Mucosa of descending colon (tissue), 3 donors: ENCODE data around the gene TMEM239. TPM values are rescaled to one million over a fixed set of nuclear protein-coding genes. Genes with fewer than 3 reads are reported as not detected.

Experiments used
- ATAC-seq: fragments of 200-7000 bp; cut with Tn5 transposase; one replicate; pipeline ENCODE4 v1.9.1; 2020; ENCODE audit warnings: mild to moderate bottlenecking, moderate library complexity
- DNase-seq, 3 donors: peaks; one replicate each; pipeline ENCODE4 v3.0.0-alpha.2; 2020
- H3K36me3 ChIP-seq: fragments of 200-600 bp; one replicate; pipeline ENCODE4 v1.8.0; 2021; ENCODE audit warnings: low read depth, mild to moderate bottlenecking
- H3K4me1 ChIP-seq: fragments of 200-600 bp; one replicate; pipeline ENCODE4 v1.8.0; 2021; ENCODE audit warnings: low read depth, mild to moderate bottlenecking
- H3K4me3 ChIP-seq: fragments of 200-600 bp; one replicate; pipeline ENCODE4 v1.8.0; 2021; ENCODE audit warnings: mild to moderate bottlenecking
- H3K9me3 ChIP-seq: fragments of 200-600 bp; one replicate; pipeline ENCODE4 v1.8.0; 2021; ENCODE audit warnings: mild to moderate bottlenecking
- CTCF ChIP-seq: fragments of 200-600 bp; IDR thresholded peaks from one replicate; pipeline ENCODE4 v1.8.0; 2022; ENCODE audit warnings: antibody characterized with exemption, mild to moderate bottlenecking
- intact Hi-C, 2 donors: fragments of 100-400 bp; cut with DNase I in 1 of 2; cut with micrococcal nuclease in 1 of 2; formaldehyde crosslinking; loops; one replicate each; pipeline versions ENCODE4 v1.11.0 to v1.11.1; 2022; cut with DNase I, micrococcal nuclease
- total RNA-seq, 3 donors: library from RNA; stranded (reverse); fragmentation: NEBNext Ultra II Directional in 2 of 3; extraction: Animal tissue kit (Norgen Biotek cat#: 25700) in 2 of 3; gene quantifications; one replicate each; pipeline versions ENCODE4 v1.2.1 to v1.2.4, GENCODE V29; 2021 to 2023
- donor health status: DM: no; HTN: no; CAD: no; lungs with moderate emphysema.
- donor health status: DM: no; HTN: no; CAD: no.
- donor health status: DM: no; HTN: yes; CAD: no.

Gene TMEM239
- total RNA-seq, 3 donors from 2014 or later, result not detected

GRCh38 chr20:2845607-2846006, 29.4 kb downstream of the TMEM239 start:
- Histone ChIP-seq H3K4me3 (no peak overlapping the region), H3K4me1 (peaks cover 7% of the 10 kb centered on the region), H3K9me3 (no peaks in the 10 kb centered on the region), H3K36me3 (no peaks in the 10 kb centered on the region)
- no peak for TF ChIP-seq CTCF
- intact Hi-C loops, result no loop called here
- DNase-seq, result no peak
- ATAC-seq, result no peak

DNA sequence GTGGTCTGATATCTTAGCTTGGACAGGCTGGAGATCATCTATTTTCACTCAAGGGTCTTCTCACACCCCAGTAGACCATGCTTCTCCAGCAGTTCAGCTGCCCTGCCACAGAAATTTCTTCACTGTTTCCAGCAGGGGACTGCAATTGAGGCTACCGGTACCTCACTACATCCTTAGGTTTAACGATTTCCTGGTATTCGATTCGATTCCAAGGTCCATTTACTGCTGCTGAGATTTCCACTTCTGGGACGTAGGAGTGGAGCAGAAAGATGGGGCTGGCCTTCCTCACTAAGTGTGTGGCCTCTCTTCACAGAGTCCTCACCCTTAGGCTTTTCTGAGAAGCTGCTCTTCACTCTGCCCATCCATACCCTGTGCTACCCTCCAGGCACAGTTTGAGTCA, 30.5 kb downstream of the TMEM239 start:
- intact Hi-C loops, result no loop called here
- ATAC-seq, result peak; percentile 54

GRCh38 chr20:2847802-2848201, 31.6 kb downstream of the TMEM239 start:
- intact Hi-C loops, result no loop called here
- Histone ChIP-seq H3K4me1 (no peaks in the 10 kb centered on the region), H3K4me3 (no peak overlapping the region), H3K36me3 (no peaks in the 10 kb centered on the region), H3K9me3 (no peaks in the 10 kb centered on the region)
- no peak for DNase-seq
- no peak for TF ChIP-seq CTCF
- ATAC-seq, result no peak

More for the DNA sequence above, 30.5 kb downstream of the TMEM239 start:
- no peak for DNase-seq
- no peak for TF ChIP-seq CTCF
- no peaks in the 10 kb centered on the region for H3K36me3 ChIP-seq
- H3K4me3 ChIP-seq, result no peak overlapping the region
- H3K9me3 ChIP-seq, result no peaks in the 10 kb centered on the region
- peaks cover 1% of the 10 kb centered on the region for H3K4me1 ChIP-seq

DNA sequence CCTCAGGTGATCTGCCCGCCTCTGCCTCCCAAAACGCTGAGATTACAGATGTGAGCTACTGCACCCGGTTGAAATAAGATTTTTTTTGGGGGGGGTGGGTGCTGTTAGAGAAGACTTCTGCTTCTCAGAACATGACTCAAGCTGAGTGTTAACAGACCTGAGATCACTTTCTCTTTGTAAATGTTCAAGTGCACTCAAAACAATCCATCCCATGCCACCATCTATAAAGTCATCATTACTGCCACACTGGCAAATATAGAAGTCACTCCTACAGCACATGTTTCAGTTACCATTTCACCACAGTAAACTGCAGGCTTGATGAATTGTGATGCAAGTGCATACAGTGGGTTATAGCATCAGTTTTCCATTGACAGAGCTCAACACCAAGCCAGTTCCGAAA, 33.4 kb downstream of the TMEM239 start:
- TF ChIP-seq CTCF, result no peak
- H3K4me1 ChIP-seq, result no peaks in the 10 kb centered on the region
- DNase-seq (no peak), ATAC-seq (no peak)
- intact Hi-C loops, result no loop called here
- H3K9me3 ChIP-seq, result no peaks in the 10 kb centered on the region
- no peaks in the 10 kb centered on the region for H3K36me3 ChIP-seq
- no peak overlapping the region for H3K4me3 ChIP-seq

DNA sequence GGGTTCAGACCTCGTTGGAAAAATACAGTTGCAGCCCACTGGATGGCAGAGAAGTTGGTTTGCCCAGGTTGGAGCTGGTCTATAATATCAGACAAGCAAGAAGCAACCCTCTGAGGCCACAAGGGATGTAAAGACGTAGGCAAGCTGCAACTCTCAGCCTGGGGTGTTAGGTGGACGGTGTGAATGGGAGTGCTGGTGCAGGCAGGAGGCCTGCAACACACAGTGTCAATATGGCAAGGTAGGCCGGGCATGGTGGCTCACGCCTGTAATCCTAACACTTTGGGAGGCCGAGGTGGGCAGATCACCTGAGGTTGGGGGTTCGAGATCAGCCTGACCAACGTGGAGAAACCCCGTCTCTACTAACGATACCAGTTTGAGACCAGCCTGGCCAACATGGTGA, 34.9 kb downstream of the TMEM239 start:
- intact Hi-C loops, result no loop called here
- TF ChIP-seq CTCF, result no peak
- no peak for ATAC-seq
- Histone ChIP-seq H3K4me1 (no peaks in the 10 kb centered on the region), H3K9me3 (no peaks in the 10 kb centered on the region), H3K4me3 (no peak overlapping the region), H3K36me3 (no peaks in the 10 kb centered on the region)
- DNase-seq, result no peak

GRCh38 chr20:2858591-2858990, 42.4 kb downstream of the TMEM239 start:
- no peaks in the 10 kb centered on the region for H3K9me3 ChIP-seq
- H3K4me3 ChIP-seq, result no peak overlapping the region
- no peak for TF ChIP-seq CTCF
- no peaks in the 10 kb centered on the region for H3K4me1 ChIP-seq
- no peak for DNase-seq
- ATAC-seq, result no peak
- no peaks in the 10 kb centered on the region for H3K36me3 ChIP-seq
- intact Hi-C loops, result no loop called here
